ENCODE measurements around the gene RGS7.

Gene RGS7

DNA sequence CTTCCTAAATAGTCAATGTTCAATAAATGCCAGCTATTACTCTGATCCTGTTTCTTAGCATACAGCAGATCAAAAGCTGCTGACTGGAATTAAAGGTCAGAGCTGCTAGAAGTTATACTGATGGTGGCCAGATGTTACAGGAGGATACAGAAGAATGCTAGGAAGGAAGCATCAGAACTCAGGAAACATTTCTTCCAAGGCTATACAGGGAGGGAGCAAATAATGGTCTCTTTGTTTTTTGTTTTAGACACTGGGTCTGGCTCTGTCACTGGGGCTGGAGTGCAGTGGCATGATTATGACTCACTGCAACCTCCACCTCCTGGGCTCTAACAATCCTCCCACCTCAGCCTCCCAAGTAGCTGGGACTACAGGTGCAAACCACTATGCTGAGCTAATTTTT is 175.5 kb downstream of the RGS7 start:
- H3K9me3 ChIP-seq, result no peaks in the 10 kb centered on the region; the same call in 1 of the 2 replicates
- H3K36me3 ChIP-seq, result no peaks in the 10 kb centered on the region
- H3K27me3 ChIP-seq, result no peaks in the 10 kb centered on the region
- DNase-seq, result no peak
- no peaks in the 10 kb centered on the region for H3K4me1 ChIP-seq
- no peak overlapping the region for H3K4me3 ChIP-seq (ENCODE audit: low read depth, low read length)
- TF ChIP-seq, protein P1, sequence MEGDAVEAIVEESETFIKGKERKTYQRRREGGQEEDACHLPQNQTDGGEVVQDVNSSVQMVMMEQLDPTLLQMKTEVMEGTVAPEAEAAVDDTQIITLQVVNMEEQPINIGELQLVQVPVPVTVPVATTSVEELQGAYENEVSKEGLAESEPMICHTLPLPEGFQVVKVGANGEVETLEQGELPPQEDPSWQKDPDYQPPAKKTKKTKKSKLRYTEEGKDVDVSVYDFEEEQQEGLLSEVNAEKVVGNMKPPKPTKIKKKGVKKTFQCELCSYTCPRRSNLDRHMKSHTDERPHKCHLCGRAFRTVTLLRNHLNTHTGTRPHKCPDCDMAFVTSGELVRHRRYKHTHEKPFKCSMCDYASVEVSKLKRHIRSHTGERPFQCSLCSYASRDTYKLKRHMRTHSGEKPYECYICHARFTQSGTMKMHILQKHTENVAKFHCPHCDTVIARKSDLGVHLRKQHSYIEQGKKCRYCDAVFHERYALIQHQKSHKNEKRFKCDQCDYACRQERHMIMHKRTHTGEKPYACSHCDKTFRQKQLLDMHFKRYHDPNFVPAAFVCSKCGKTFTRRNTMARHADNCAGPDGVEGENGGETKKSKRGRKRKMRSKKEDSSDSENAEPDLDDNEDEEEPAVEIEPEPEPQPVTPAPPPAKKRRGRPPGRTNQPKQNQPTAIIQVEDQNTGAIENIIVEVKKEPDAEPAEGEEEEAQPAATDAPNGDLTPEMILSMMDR (IDR thresholded peaks at IDR 0.05; ENCODE audit: low read depth, low read length), result no peak

DNA sequence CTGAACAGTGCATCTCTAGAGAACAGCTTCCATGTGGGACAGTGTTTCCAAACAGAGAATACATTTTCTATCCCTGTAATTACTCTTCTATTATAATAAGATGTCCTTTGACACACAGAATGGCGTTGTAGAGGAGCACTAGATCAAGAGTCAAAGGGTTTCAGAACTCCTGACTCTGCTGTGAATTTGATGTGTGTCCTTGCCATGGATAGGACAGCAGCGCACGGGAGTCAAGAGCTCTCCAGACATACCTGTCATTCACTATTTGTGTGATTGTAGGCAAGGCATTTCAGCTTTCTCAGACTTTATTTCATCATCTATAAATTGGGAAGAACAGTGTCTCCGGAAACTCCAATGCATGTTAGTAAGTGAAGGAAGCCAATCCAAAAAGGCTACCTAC is 176.4 kb downstream of the RGS7 start:
- Histone ChIP-seq H3K27me3 (no peaks in the 10 kb centered on the region), H3K36me3 (no peaks in the 10 kb centered on the region), H3K4me3 (ENCODE audit: low read depth, low read length) (no peak overlapping the region), H3K4me1 (no peaks in the 10 kb centered on the region), H3K9me3 (no peaks in the 10 kb centered on the region; the same call in 1 of the 2 replicates)
- TF ChIP-seq, protein P1 (IDR thresholded peaks at IDR 0.05; ENCODE audit: low read depth, low read length), result no peak
- DNase-seq, result no peak

DNA sequence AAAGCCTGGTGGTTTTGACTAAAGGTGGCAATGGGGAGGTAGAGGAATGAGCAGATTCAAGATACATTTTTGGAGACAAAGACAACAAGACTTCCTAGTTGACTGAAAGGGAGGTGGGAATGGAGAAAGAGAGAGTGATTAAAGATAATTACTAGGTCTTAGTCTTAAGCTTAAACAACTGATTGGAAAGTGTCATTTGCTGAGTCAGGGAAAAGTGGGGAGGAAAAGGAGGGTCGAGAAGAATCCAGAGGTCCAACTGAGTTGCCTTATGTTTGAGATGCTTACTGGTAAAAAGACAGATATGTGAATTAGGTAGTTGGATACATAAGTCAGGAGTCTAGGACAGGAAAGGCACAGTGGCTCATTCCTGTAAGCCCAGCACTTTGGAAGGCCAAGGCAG is 179.3 kb downstream of the RGS7 start:
- no peak for DNase-seq
- Histone ChIP-seq H3K9me3 (no peaks in the 10 kb centered on the region; the same call in 1 of the 2 replicates), H3K4me3 (ENCODE audit: low read depth, low read length) (no peak overlapping the region), H3K36me3 (no peaks in the 10 kb centered on the region), H3K27me3 (no peaks in the 10 kb centered on the region), H3K4me1 (no peaks in the 10 kb centered on the region)
- TF ChIP-seq, protein P1 (IDR thresholded peaks at IDR 0.05; ENCODE audit: low read depth, low read length), result no peak

DNA sequence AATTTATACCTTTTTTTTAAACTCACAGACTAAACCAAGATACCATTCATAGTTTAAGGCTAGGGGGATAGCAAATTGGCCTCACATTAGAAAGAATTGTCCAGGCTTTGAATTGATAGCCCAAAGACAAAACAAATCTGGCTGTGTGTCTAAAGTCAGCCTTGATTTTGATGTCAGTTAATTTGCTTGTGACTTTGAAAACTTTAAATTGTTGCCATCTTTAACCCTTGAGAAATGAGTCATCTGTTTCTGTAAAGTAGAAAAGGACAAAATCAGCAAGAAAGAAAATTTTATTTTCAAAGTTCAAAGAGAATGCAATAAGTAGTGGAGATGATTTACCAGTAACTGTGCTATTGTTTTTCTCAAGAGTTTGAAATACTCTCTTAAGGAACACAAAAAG is 184.5 kb downstream of the RGS7 start:
- Histone ChIP-seq H3K9me3 (no peaks in the 10 kb centered on the region), H3K27me3 (no peaks in the 10 kb centered on the region), H3K4me1 (no peaks in the 10 kb centered on the region), H3K36me3 (no peaks in the 10 kb centered on the region), H3K4me3 (ENCODE audit: low read depth, low read length) (no peak overlapping the region)
- no peak for DNase-seq
- TF ChIP-seq, protein P1 (IDR thresholded peaks at IDR 0.05; ENCODE audit: low read depth, low read length), result no peak

DNA sequence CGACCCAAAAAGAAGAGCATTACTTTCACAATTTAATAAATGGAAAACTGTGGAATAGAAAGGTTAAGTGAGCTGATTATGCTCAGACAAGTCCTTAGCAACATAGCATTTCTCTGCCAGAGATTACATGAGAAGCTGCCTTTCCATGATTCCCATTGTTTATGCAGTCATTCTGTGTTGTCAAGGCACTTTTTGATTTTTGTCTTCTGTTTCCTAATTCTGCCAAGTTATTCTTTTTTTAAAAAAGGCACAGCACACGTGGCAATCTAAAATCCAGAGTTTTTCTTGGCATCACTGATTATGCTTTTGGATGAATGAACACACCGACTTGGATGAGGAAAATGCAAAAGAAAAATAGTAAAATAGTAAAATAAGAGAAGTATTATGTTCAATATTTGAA is 185.0 kb downstream of the RGS7 start:
- H3K27me3 ChIP-seq, result no peaks in the 10 kb centered on the region
- H3K9me3 ChIP-seq, result no peaks in the 10 kb centered on the region
- TF ChIP-seq, protein P1 (IDR thresholded peaks at IDR 0.05; ENCODE audit: low read depth, low read length), result no peak
- H3K4me3 ChIP-seq (ENCODE audit: low read depth, low read length), result no peak overlapping the region
- no peaks in the 10 kb centered on the region for H3K36me3 ChIP-seq
- DNase-seq, result no peak
- no peaks in the 10 kb centered on the region for H3K4me1 ChIP-seq

DNA sequence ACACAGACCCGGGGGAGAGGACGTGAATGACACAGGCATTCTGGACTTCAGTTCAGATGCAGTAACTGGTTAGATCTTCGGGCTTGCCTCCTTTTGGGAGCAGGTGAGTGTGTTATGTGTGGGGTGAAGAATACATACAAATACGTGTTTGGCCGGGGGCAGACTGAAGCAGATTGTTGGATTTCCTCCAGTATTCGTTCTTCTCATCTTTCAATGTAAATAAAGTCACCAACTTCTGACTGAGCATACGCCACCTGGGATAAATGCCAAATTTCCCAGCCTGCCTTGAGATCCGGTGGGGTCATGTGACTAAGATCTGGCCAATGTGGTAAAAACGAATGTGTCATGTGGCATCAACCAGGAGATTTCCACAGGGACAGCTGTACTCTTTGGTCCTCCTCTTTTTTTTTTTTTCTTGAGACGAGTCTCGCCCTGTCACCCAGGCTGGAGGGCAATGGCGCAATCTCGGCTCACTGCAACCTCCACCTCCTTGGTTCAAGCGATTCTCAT is 189.8 kb downstream of the RGS7 start:
- Histone ChIP-seq H3K4me1 (no peaks in the 10 kb centered on the region), H3K9me3 (no peaks in the 10 kb centered on the region), H3K36me3 (no peaks in the 10 kb centered on the region), H3K27me3 (no peaks in the 10 kb centered on the region), H3K4me3 (ENCODE audit: low read depth, low read length) (no peak overlapping the region)
- no peak for DNase-seq
- TF ChIP-seq, protein P1 (IDR thresholded peaks at IDR 0.05; ENCODE audit: low read depth, low read length), result no peak
